Stromal cell of bone marrow (primary cell): ENCODE data around the gene MYBPH.
A peak's percentile ranks its signal among the peaks of the same experiment; 100 is the strongest.

Source experiments
- DNase-seq: peaks from one replicate; pipeline ENCODE4 v3.0.0-alpha.2; 2012; ENCODE audit warnings: low read depth

The MYBPH gene

GRCh38 chr1:203175237-203175826 lies at the start of gene MYBPH:
MYBPH (minus strand) TSS chr1:203175826; CDS start chr1:203175755, 71 bp downstream.
- no peak for DNase-seq

- no peak for DNase-seq
Measured at GRCh38 chr1:203225071-203225470, 49.4 kb upstream of the MYBPH start.

DNA sequence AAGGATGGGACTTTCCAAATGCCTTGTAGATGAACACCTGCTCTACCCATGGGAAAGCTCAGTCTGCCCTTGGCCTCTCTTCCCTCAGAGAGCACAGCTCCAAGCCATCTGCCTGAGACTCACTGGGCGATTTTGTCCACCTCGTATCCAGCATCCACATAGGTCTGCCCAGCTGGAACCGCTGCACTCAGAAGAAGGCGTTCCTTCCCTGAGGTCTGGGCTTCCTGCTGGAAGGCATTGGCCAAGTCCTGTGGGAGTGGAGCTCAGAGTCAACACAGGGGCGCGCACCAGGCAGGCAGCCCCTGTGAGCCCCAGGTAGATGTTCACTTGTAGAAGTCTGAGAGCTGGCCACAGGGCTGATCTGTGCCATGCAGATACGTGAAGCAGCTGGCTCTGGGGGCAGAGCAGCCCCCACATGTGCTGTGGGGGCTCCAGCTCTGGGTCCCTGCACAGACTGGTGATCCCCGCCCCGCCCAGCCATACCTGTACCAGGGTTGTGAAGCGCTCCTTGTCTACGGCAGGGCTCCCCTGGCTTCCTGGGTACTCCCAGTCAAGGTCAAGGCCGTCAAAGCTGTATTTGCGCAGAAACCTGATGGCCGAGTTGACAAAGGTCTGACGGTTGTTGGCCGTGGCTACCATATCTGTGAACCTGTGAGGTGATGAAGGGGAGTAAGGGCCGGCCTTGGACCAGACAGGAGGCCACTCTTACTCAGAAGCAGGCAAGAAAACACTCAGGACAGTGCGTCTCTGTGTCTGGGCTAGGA lies 47.6 kb upstream of the MYBPH start:
- DNase-seq = no peak

DNA sequence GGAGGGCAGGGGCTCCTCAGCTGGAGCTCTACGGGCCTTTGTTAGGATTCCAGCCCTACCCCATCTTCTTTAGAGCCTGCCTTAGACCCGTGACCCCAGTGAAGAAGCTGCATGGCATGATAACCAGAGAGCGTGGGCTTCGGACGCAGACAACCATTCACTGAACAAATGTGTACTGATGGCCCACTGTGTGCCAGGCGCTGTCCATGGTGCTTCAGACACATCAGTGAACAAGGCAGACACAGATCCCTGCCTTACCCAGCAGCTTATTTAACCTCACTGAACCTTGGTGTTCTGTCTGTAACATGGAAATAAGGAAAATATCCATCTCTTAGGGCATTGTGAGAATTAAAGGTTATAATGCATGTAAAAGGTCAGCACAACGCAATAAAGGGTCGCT lies 44.3 kb upstream of the MYBPH start:
- no peak for DNase-seq

- DNase-seq = no peak
Measured at GRCh38 chr1:203219171-203219570, 43.5 kb upstream of the MYBPH start.

- DNase-seq = no peak
Measured at GRCh38 chr1:203217668-203218067, 42.0 kb upstream of the MYBPH start.

GRCh38 chr1:203217139-203217655 lies 41.6 kb upstream of the MYBPH start:
- no peak for DNase-seq

DNA sequence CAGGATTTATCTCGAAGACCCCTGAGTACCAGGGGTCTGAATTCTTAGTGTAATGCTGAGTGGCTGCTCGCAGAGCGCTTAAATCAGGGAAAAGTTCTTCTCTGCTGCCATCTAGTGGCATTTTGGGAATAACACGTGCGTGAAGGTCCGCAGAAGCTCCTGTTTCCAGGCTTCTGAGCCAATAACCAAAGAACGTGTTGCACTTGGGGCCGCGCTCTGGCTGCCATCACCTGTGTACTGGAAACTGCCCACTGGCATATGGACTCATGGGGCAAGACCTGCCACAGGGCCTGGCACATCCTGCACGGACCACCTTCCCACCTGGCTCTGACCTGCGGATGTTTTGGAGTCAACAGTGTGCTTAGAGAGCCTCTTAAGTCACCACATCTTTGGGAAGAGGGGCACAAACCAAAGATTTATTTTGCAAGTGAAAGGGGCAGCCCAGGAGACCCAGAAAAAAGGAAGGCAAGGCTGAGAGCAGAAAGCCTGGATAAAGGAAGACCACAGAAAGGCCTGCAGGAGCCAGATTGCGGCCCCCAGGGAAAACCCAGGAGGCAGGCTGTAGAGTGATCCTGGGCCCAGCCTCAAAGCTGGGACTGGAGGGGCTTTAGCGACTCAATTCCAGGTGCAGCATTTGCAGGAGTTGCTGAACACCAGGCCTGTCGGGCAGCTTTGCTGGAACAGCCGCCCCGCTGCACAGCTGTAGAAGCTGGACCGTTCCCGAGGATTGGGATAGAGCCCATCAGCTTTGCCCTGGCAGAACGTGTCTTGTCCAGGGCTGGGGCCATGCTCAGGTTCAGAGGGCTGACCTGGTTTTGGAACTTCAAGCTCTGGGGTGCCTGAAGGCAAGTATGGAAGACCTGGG lies 40.9 kb upstream of the MYBPH start:
- DNase-seq = peak; percentile 40

DNA sequence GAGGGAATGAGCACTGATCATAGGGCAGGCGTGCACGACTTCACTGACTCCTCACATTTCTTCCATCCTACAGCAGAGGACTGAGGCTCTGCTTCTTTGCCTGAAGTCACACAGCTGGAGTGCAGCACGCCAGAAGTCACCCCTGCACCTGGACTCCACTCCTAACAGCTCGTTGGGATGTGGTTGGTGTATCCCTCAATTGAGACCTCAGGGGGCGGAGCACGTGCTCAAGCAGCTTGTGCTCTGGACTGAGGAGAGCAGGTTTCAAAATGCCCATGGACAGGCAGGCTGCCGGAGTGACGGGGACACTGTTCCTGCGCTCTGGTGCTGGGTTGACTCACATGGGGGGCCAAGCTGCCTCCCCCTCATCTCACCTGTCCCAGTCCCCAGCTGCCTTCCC lies 39.9 kb upstream of the MYBPH start:
- DNase-seq = no peak

DNA sequence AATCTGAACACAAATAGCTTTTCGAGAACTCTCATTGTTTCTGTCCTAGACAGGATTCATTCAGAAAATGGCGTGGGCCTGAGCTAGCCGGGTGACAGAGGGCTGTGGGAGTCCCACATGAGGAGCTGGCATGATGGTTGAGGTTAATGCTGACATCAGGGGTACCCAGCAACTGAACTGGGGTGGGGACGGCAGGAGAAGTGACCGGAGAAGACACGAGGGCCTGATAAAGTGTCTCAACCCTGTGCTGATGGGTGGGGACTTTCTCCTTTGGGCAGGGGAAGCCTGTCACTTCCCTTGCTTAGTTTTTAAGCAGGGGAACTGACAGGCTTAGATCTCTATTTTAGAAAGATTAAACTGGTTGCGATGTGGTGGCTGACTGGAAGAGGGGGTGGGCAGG lies 39.2 kb upstream of the MYBPH start:
- no peak for DNase-seq

GRCh38 chr1:203213126-203213525 lies 37.5 kb upstream of the MYBPH start:
- no peak for DNase-seq

DNA sequence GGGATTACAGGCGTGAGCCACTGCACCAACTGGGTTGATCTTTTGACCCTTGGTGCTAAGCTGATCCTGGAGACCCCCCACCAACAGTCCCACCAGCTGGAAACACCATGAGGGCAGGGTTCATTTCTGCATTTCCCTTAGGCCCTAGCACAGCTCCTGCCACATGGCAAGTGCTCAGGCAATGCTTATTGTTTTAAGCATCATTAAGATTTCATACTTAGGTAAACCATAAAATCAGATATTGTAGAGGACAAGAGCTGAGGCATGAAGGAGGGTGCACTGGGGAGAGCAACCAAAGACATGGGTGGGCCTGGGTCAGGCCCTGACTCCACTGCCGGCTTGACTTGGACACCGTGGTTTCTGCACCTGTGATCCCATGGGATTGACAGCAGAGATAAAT lies 36.2 kb upstream of the MYBPH start:
- DNase-seq = no peak

DNA sequence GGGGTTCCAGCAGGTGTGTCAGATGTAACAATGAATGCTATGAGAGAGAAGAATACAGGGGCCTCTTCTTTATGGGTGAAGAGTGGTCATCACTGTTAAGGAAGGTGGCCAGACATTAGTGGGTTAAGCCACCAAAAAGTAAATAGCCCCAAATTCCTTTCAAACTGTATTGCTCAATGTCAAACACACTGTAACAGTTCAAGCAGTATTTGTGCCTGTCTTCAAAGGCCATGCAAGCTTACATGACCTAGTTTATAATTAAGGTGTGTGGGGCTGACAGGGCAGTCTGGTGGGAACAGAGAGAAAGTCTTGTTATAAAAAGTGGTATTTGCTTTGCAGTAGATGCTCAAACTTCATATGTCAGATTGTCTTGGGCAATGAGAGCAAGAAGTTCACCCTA lies 35.4 kb upstream of the MYBPH start:
- DNase-seq = no peak

GRCh38 chr1:203210350-203210749 lies 34.7 kb upstream of the MYBPH start:
- no peak for DNase-seq

DNA sequence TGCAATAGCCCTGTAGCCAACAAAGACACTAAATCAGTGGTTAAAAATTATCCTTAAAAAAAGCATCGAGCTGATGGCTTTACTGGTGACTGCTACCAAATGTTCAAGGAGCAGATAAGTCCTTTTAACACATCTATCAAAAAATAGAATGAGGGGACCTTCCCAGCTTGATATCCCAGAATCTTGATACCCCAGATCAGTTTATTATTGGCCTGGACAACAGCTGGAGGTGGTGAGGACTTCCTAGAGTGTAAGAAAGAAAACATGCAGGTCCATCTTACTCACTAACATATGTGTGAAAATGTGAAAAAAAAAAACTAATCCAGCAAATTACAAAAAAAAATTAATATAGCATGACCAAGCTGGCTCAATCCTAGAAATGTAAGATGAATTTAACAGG lies 32.6 kb upstream of the MYBPH start:
- DNase-seq = no peak

GRCh38 chr1:203207751-203208150 lies 32.1 kb upstream of the MYBPH start:
- no peak for DNase-seq

DNA sequence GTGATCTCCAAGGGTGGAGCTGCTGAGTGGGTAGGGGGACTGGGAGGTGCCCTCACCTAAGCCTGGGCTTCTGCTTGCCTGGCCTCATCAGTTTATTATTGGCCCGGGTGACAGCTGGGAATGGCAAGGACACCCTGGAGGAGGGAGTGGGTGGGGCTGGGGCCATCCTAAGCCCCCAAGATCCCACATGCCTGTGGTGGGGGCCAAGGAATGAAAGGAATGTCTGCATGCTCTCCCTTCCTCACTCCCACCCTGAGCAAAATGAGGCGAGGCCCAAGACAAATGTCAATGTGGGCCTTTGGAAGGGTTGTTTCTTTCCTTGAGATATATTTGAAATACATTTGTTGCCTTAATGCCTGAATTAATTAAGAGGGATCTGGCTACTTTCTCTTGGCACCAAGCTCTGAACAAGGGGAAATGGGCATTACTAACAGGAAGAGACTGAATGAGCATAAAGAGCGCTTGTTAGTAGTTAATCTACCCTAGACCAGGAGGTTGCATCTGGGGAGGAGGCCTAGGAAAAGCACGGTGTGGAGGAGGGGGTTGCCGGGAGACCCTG lies 30.6 kb upstream of the MYBPH start:
- no peak for DNase-seq

DNA sequence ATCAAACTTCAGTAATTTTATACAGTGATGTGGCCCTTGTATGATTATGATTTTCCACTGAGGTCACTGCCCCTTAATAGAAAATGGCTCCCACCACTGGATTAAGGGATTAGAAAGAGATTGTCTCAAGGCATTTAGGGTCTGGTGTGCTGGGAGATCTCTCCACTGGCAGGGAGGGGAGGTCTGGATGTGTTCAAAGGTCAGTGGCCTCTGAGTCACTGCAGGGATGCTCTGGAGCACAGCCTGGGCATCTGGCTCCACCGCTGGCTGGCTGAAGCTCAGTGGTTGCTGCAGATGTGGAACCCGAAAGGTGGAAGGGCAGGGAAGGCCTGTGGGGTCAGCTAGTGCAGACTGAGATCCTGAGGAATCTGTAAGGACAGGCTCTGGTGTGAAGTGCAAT lies 29.1 kb upstream of the MYBPH start:
- no peak for DNase-seq

- peak; percentile 94 for DNase-seq
Measured at GRCh38 chr1:203202431-203203245, 27.0 kb upstream of the MYBPH start.

DNA sequence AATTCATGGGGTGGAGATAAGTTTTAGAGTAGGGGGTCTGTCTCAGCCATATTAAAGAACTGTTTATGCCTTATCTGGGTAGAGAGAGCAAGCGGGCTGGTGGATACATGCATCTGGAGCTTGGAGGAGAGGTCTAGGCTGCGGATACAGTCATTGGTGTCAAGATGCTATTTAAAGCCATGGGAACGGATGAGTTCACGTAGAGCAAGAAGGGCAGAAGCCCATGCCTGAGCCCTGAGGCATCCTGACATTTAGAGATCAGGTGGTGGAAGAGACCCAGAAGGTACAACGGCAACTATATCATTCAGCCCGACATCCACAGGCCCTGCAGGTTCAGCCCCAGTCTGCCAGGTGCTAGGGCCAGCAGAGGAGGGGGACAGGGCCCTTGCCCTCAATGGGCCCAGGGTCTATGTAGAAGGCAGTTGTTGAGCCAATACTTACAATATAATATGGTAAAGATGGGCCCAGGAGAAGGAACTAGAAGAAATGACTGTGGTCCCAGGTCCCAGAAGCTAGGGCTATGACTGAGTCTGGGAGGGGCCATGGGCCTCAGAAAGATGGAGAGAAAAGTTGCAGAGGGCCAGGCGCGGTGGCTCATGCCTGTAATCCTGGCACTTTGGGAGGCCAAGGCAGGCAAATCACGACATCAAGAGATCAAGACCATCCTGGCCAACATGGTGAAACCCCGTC lies 26.0 kb upstream of the MYBPH start:
- no peak for DNase-seq

- DNase-seq = no peak
Measured at GRCh38 chr1:203200916-203201315, 25.3 kb upstream of the MYBPH start.
